Mammary epithelial cell (primary cell): ENCODE data around the gene EN2.

Experiments used
- CTCF ChIP-seq, 2 donors: IDR thresholded peaks in 1 of 2; conservative IDR thresholded peaks in 1 of 2; 2 replicates each; pipeline ENCODE4 v1.5.1; 2011 to 2012; ENCODE audit warnings: inconsistent platforms in 2 of 2, low read length in 2 of 2, mild to moderate bottlenecking in 2 of 2, control low read depth in 1 of 2, low read depth in 1 of 2; ENCODE audit not compliant: insufficient read depth in 1 of 2; ENCODE audit errors: extremely low read depth in 1 of 2
- EZH2 ChIP-seq: IDR thresholded peaks from 2 replicates; pipeline ENCODE4 v1.6.1; 2012; ENCODE audit warnings: low read length, inconsistent platforms, borderline replicate concordance

- TF ChIP-seq EZH2 = no peak
- TF ChIP-seq CTCF (conservative IDR thresholded peaks at IDR 0.05 in 1 of 2, IDR thresholded peaks at IDR 0.05 in 1 of 2; ENCODE audit: extremely low read depth in 1 of 2, insufficient read depth in 1 of 2, low read depth in 1 of 2, low read length in 2 of 2) = no peak
Measured at GRCh38 chr7:155409980-155410379, 47.9 kb upstream of the EN2 start.
